Activated B cell treated with CpG ODN at 0.5 μM for 24 hours (primary cell): ENCODE measurements around the gene KEL. TPM values are rescaled to one million over a fixed set of nuclear protein-coding genes. Genes with fewer than 3 reads are reported as not detected.

Experiments
- ATAC-seq: fragments of 200-7000 bp; cut with Tn5 transposase; one replicate; pipeline ENCODE4 v1.10.0; 2021; ENCODE audit warnings: low read depth, mild to moderate bottlenecking, moderate library complexity
- CTCF ChIA-PET: fragments of 350-600 bp; sonication (Branson Sonifier 250); formaldehyde crosslinking; loops from one replicate; lab custom pipeline; 2021; ENCODE audit warnings: antibody characterized with exemption; lab: Charles Lee
- POLR2A ChIA-PET: fragments of 350-600 bp; sonication (Branson Sonifier 250); formaldehyde crosslinking; loops from one replicate; lab custom pipeline; 2021; ENCODE audit warnings: antibody characterized with exemption; lab: Charles Lee
- DNase-seq: peaks from one replicate; pipeline ENCODE4 v3.0.0; 2022
- H3K27ac Mint-ChIP-seq: one replicate; pipeline ENCODE4 v1.8.0; 2020; ENCODE audit warnings: mixed read lengths
- H3K27me3 Mint-ChIP-seq: one replicate; pipeline ENCODE4 v1.8.0; 2021; ENCODE audit warnings: mixed read lengths
- H3K36me3 Mint-ChIP-seq: one replicate; pipeline ENCODE4 v1.8.0; 2021; ENCODE audit warnings: low read depth, mixed read lengths
- H3K4me1 Mint-ChIP-seq: one replicate; pipeline ENCODE4 v1.8.0; 2021; ENCODE audit warnings: mixed read lengths
- H3K4me3 Mint-ChIP-seq: one replicate; pipeline ENCODE4 v1.8.0; 2020; ENCODE audit warnings: mild to moderate bottlenecking, mixed read lengths
- H3K9me3 Mint-ChIP-seq: one replicate; pipeline ENCODE4 v1.8.0; 2020; ENCODE audit warnings: mixed read lengths
- intact Hi-C: fragments of 100-400 bp; cut with micrococcal nuclease; formaldehyde crosslinking; loops from one replicate; pipeline ENCODE4 v1.15.1; 2024
- total RNA-seq: library from RNA; stranded (reverse); gene quantifications from 2 replicates; pipeline ENCODE4 v1.2.3, GENCODE V29; 2022
- TF ChIP-seq, protein P1 (sequence below): fragments of 200-600 bp; IDR thresholded peaks from one replicate; pipeline ENCODE4 v1.8.0; 2022; ENCODE audit warnings: antibody characterized with exemption, mild to moderate bottlenecking

KEL gene
- total RNA-seq, 1 donor from 2014 or later, result 1.2 TPM

DNA sequence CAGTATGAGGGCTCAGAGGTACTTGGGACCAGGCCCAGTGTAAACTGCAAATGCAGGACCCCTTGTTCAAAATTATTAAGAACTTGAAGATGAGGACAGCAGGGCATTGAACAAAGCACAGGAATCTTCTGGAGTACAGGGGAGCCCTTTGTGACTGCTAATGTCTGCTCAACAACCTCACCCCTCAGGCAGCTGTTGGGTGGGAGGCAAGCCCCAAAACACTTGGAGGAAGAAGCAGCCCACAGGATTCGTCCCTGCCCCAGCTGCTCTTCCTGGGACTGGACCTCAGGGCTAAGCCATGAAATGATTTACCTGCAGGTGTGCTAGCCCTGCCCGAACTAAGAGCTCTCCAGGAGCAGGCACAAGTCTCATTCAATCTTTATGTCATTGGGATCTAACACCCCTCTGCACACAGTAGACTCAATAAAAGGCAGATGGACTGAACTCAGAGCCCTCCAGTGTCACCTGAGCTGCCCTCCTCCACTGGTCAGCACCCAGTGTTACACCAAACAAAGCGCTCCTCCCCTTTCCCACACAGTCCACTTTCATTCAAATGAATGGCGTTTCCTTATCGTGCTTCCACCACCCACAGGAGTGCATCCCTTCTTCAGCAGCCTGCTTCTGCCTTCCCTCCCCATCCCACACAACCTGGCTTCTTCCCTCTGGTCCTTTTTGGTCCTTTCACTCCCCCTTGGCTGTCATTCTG, 29.6 kb downstream of the KEL start:
- ChIA-PET POLR2A (no interaction called here), CTCF (no interaction called here)
- intact Hi-C loops, result no loop called here
- ATAC-seq (no peak), DNase-seq (no peak)
- Mint-ChIP-seq H3K36me3 (no peaks in the 10 kb centered on the region), H3K9me3 (no peaks in the 10 kb centered on the region), H3K4me1 (peaks cover 8% of the 10 kb centered on the region), H3K27me3 (peaks cover 12% of the 10 kb centered on the region), H3K4me3 (no peak overlapping the region), H3K27ac (no peak overlapping the region)
- TF ChIP-seq, protein P1, sequence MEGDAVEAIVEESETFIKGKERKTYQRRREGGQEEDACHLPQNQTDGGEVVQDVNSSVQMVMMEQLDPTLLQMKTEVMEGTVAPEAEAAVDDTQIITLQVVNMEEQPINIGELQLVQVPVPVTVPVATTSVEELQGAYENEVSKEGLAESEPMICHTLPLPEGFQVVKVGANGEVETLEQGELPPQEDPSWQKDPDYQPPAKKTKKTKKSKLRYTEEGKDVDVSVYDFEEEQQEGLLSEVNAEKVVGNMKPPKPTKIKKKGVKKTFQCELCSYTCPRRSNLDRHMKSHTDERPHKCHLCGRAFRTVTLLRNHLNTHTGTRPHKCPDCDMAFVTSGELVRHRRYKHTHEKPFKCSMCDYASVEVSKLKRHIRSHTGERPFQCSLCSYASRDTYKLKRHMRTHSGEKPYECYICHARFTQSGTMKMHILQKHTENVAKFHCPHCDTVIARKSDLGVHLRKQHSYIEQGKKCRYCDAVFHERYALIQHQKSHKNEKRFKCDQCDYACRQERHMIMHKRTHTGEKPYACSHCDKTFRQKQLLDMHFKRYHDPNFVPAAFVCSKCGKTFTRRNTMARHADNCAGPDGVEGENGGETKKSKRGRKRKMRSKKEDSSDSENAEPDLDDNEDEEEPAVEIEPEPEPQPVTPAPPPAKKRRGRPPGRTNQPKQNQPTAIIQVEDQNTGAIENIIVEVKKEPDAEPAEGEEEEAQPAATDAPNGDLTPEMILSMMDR, result no peak

DNA sequence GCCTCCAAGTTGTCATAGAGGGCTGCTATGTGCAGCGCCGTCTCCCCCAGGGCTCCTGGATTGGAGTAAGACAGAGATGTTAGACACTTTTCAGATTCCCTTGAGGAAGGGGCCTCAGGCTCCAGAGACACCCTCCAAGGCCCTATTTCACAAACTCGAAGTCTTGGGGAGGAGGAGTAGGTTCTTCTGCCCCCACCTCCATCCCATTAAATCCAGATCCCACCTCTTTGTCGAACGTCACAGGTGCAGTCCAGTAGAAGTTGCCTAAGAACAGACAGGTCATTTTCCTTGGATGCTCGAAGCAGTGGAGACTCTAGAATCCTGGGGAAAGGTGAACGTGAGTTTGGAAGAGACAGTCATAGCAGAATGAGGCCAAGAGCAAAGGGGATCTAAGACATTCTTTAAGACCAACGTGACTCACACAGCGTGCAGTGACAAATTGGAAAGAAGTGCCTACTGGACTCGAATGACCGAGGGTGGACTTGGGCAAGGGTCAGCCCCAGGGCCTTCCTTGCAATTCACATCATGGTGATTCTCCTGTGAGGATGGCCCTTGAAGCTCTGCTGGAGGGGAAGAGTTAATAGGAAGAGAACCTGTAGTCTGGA, 31.9 kb downstream of the KEL start:
- TF ChIP-seq, protein P1, result no peak
- Mint-ChIP-seq H3K9me3 (peaks cover 2% of the 10 kb centered on the region), H3K4me3 (no peak overlapping the region), H3K36me3 (no peaks in the 10 kb centered on the region), H3K4me1 (peaks cover 25% of the 10 kb centered on the region), H3K27me3 (peaks cover 9% of the 10 kb centered on the region), H3K27ac (no peak overlapping the region)
- CTCF ChIA-PET, result no interaction called here
- ATAC-seq (no peak), DNase-seq (no peak)
- POLR2A ChIA-PET, result no interaction called here
- intact Hi-C loops, result no loop called here

DNA sequence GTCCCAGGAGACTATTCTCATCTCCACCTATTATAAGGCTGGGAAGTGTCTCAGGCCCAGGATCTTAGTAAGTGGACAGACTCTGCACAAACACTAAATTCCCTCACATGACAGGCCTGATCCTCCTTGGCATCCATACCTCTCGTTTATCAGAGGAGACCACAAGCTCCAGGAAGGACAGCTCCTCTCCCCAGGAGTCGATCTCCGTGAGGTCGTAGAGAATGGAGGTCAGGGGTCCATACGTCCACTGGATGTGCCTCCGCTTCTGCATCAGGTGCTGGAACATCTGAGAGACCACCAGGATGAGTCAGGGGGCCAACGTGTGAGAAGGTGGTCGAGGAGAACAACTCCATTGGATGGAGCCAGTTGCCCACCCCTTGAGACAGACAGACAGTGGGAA, 34.2 kb downstream of the KEL start:
- H3K27ac Mint-ChIP-seq, result no peak overlapping the region

DNA sequence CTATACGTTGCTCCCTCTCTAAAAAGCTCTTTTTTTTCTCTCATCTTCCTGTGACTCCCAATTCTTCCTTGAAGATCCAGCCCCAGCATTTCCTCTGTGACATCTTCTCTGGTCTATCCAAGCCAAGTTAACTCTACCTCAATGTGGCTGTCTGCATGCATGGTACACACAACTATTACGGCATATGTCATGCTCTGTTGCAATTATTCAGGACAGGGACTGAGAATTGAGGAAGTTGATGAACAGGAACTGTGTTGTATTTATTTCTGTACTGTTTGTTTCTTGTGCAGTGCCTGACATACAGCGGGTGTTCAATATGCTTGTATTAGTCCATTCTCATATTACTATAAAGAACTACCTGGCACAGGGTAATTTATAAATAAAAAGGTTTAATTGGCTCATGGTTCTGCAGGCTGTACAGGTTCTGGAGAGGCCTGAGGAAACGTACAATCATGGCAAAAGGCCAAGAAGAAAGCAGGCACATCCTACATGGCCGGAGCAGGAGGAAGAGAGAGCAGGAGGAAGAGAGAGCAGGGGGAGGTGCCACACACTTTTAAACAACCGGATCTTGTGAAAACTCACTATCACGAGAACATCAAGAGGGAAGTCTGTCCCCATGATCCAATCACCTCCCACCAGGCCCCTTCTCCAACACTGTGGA, 34.9 kb downstream of the KEL start:
- POLR2A ChIA-PET, result no interaction called here

More for the DNA sequence above, 34.2 kb downstream of the KEL start:
- DNase-seq (no peak), ATAC-seq (no peak)
- H3K9me3 Mint-ChIP-seq, result peaks cover 2% of the 10 kb centered on the region
- peaks cover 25% of the 10 kb centered on the region for H3K4me1 Mint-ChIP-seq
- TF ChIP-seq, protein P1, result no peak
- intact Hi-C loops, result no loop called here
- H3K4me3 Mint-ChIP-seq, result no peak overlapping the region
- ChIA-PET POLR2A (no interaction called here), CTCF (interaction anchor here (2.9 kb wide), 1 partner anchor 287 kb away, joined by 7 read pairs; no protein-coding TSS in a partner anchor)
- peaks cover 4% of the 10 kb centered on the region for H3K27me3 Mint-ChIP-seq
- no peaks in the 10 kb centered on the region for H3K36me3 Mint-ChIP-seq

More for the DNA sequence above, 34.9 kb downstream of the KEL start:
- Mint-ChIP-seq H3K36me3 (no peaks in the 10 kb centered on the region), H3K27ac (peak overlapping the region; percentile 31), H3K4me3 (peak overlapping the region; percentile 24), H3K9me3 (peaks cover 2% of the 10 kb centered on the region), H3K4me1 (peaks cover 25% of the 10 kb centered on the region), H3K27me3 (peaks cover 1% of the 10 kb centered on the region)
- ATAC-seq, result peak; percentile 49
- CTCF ChIA-PET, result interaction anchor here (2.9 kb wide), 1 partner anchor 288 kb away, joined by 7 read pairs; no protein-coding TSS in a partner anchor
- TF ChIP-seq, protein P1, result no peak
- DNase-seq, result no peak
- intact Hi-C loops, result no loop called here
